ENCODE measurements around the gene IGDCC3. TPM values are rescaled to one million over a fixed set of nuclear protein-coding genes. Genes with fewer than 3 reads are reported as not detected.

The IGDCC3 gene
- total and polyA plus RNA-seq, 2 donors = 0.50 to 1.4 TPM

GRCh38 chr15:65393091-65393490, 15.3 kb upstream of the IGDCC3 start:
- no peak for DNase-seq (ENCODE audit: low read depth in 6 of 9, low spot score in 9 of 9)
- H3K9me3 ChIP-seq (ENCODE audit: control insufficient read depth in 2 of 2, insufficient read depth in 1 of 2, low read length in 1 of 2) = peaks cover 0 to 2% of the 10 kb centered on the region in 2 donors
- WGBS = 96% methylated on average over 13 of the region's 13 CpGs
- no peak overlapping the region for H3K4me3 ChIP-seq (ENCODE audit: low read length in 2 of 2)
- no peaks in the 10 kb centered on the region for H3K36me3 ChIP-seq (ENCODE audit: control insufficient read depth in 2 of 2, insufficient read depth in 2 of 2, low read length in 1 of 2)
- H3K27ac ChIP-seq (ENCODE audit: low read depth in 1 of 2, low read length in 1 of 2) = no peak overlapping the region
- peaks cover 37 to 79% of the 10 kb centered on the region in 2 donors for H3K27me3 ChIP-seq (ENCODE audit: control insufficient read depth in 2 of 2, insufficient read depth in 1 of 2, low read length in 1 of 2)
- H3K4me1 ChIP-seq (ENCODE audit: control insufficient read depth in 2 of 2, insufficient read depth in 2 of 2, low read length in 2 of 2) = no peaks in the 10 kb centered on the region

- 95% methylated on average over 2 of the region's 2 CpGs for WGBS
- no peak for DNase-seq (ENCODE audit: low read depth in 6 of 9, low spot score in 9 of 9)
- H3K4me3 ChIP-seq (ENCODE audit: low read length in 2 of 2) = no peak overlapping the region
- H3K4me1 ChIP-seq (ENCODE audit: control insufficient read depth in 2 of 2, insufficient read depth in 2 of 2, low read length in 2 of 2) = no peaks in the 10 kb centered on the region
- peaks cover 34 to 72% of the 10 kb centered on the region in 2 donors for H3K27me3 ChIP-seq (ENCODE audit: control insufficient read depth in 2 of 2, insufficient read depth in 1 of 2, low read length in 1 of 2)
- H3K27ac ChIP-seq (ENCODE audit: low read depth in 1 of 2, low read length in 1 of 2) = no peak overlapping the region
- H3K36me3 ChIP-seq (ENCODE audit: control insufficient read depth in 2 of 2, insufficient read depth in 2 of 2, low read length in 1 of 2) = no peaks in the 10 kb centered on the region
- peaks cover 0 to 2% of the 10 kb centered on the region in 2 donors for H3K9me3 ChIP-seq (ENCODE audit: control insufficient read depth in 2 of 2, insufficient read depth in 1 of 2, low read length in 1 of 2)
These were observed 14.6 kb upstream of the IGDCC3 start for GRCh38 chr15:65392368-65392767.

GRCh38 chr15:65391732-65392131, 13.9 kb upstream of the IGDCC3 start:
- Histone ChIP-seq H3K36me3 (ENCODE audit: control insufficient read depth in 2 of 2, insufficient read depth in 2 of 2, low read length in 1 of 2) (no peaks in the 10 kb centered on the region), H3K9me3 (ENCODE audit: control insufficient read depth in 2 of 2, insufficient read depth in 1 of 2, low read length in 1 of 2) (peaks cover 0 to 2% of the 10 kb centered on the region in 2 donors), H3K27ac (ENCODE audit: low read depth in 1 of 2, low read length in 1 of 2) (no peak overlapping the region), H3K4me3 (ENCODE audit: low read length in 2 of 2) (no peak overlapping the region), H3K27me3 (ENCODE audit: control insufficient read depth in 2 of 2, insufficient read depth in 1 of 2, low read length in 1 of 2) (peaks cover 27 to 65% of the 10 kb centered on the region in 2 donors), H3K4me1 (ENCODE audit: control insufficient read depth in 2 of 2, insufficient read depth in 2 of 2, low read length in 2 of 2) (no peaks in the 10 kb centered on the region)
- DNase-seq (ENCODE audit: low read depth in 6 of 9, low spot score in 9 of 9) = no peak
- 96% methylated on average over 10 of the region's 10 CpGs for WGBS

GRCh38 chr15:65390447-65390846, 12.6 kb upstream of the IGDCC3 start:
- Histone ChIP-seq H3K9me3 (ENCODE audit: control insufficient read depth in 2 of 2, insufficient read depth in 1 of 2, low read length in 1 of 2) (no peaks in the 10 kb centered on the region), H3K27me3 (ENCODE audit: control insufficient read depth in 2 of 2, insufficient read depth in 1 of 2, low read length in 1 of 2) (peaks cover 14 to 59% of the 10 kb centered on the region in 2 donors), H3K36me3 (ENCODE audit: control insufficient read depth in 2 of 2, insufficient read depth in 2 of 2, low read length in 1 of 2) (no peaks in the 10 kb centered on the region), H3K4me1 (ENCODE audit: control insufficient read depth in 2 of 2, insufficient read depth in 2 of 2, low read length in 2 of 2) (peaks cover under 1% of the 10 kb centered on the region in 2 donors), H3K4me3 (ENCODE audit: low read length in 2 of 2) (no peak overlapping the region), H3K27ac (ENCODE audit: low read depth in 1 of 2, low read length in 1 of 2) (no peak overlapping the region)
- 98% methylated on average over 1 of the region's 1 CpG for WGBS
- DNase-seq (ENCODE audit: low read depth in 6 of 9, low spot score in 9 of 9) = no peak

GRCh38 chr15:65389226-65389625, 11.4 kb upstream of the IGDCC3 start:
- peaks cover 8 to 59% of the 10 kb centered on the region in 2 donors for H3K27me3 ChIP-seq (ENCODE audit: control insufficient read depth in 2 of 2, insufficient read depth in 1 of 2, low read length in 1 of 2)

GRCh38 chr15:65388306-65389080, 10.7 kb upstream of the IGDCC3 start:
- no peak overlapping the region for H3K4me3 ChIP-seq (ENCODE audit: low read length in 2 of 2)
- no peaks in the 10 kb centered on the region for H3K36me3 ChIP-seq (ENCODE audit: control insufficient read depth in 2 of 2, insufficient read depth in 2 of 2, low read length in 1 of 2)
- DNase-seq (ENCODE audit: low read depth in 6 of 9, low spot score in 9 of 9) = no peak
- peaks cover 8 to 59% of the 10 kb centered on the region in 2 donors for H3K27me3 ChIP-seq (ENCODE audit: control insufficient read depth in 2 of 2, insufficient read depth in 1 of 2, low read length in 1 of 2)
- no peaks in the 10 kb centered on the region for H3K9me3 ChIP-seq (ENCODE audit: control insufficient read depth in 2 of 2, insufficient read depth in 1 of 2, low read length in 1 of 2)
- 93% methylated on average over 17 of the region's 17 CpGs for WGBS
- H3K4me1 ChIP-seq (ENCODE audit: control insufficient read depth in 2 of 2, insufficient read depth in 2 of 2, low read length in 2 of 2) = peaks cover 6 to 9% of the 10 kb centered on the region in 2 donors
- H3K27ac ChIP-seq (ENCODE audit: low read depth in 1 of 2, low read length in 1 of 2) = no peak overlapping the region

More at GRCh38 chr15:65389226-65389625, 11.4 kb upstream of the IGDCC3 start:
- Histone ChIP-seq H3K4me1 (ENCODE audit: control insufficient read depth in 2 of 2, insufficient read depth in 2 of 2, low read length in 2 of 2) (peaks cover 6 to 9% of the 10 kb centered on the region in 2 donors), H3K27ac (ENCODE audit: low read depth in 1 of 2, low read length in 1 of 2) (no peak overlapping the region), H3K4me3 (ENCODE audit: low read length in 2 of 2) (no peak overlapping the region), H3K36me3 (ENCODE audit: control insufficient read depth in 2 of 2, insufficient read depth in 2 of 2, low read length in 1 of 2) (no peaks in the 10 kb centered on the region), H3K9me3 (ENCODE audit: control insufficient read depth in 2 of 2, insufficient read depth in 1 of 2, low read length in 1 of 2) (no peaks in the 10 kb centered on the region)
- WGBS = 91% methylated on average over 10 of the region's 10 CpGs
- no peak for DNase-seq (ENCODE audit: low read depth in 6 of 9, low spot score in 9 of 9)

- WGBS = 98% methylated on average over 6 of the region's 6 CpGs
- Histone ChIP-seq H3K36me3 (ENCODE audit: control insufficient read depth in 2 of 2, insufficient read depth in 2 of 2, low read length in 1 of 2) (no peaks in the 10 kb centered on the region), H3K27me3 (ENCODE audit: control insufficient read depth in 2 of 2, insufficient read depth in 1 of 2, low read length in 1 of 2) (peaks cover 6 to 62% of the 10 kb centered on the region in 2 donors), H3K9me3 (ENCODE audit: control insufficient read depth in 2 of 2, insufficient read depth in 1 of 2, low read length in 1 of 2) (no peaks in the 10 kb centered on the region), H3K4me1 (ENCODE audit: control insufficient read depth in 2 of 2, insufficient read depth in 2 of 2, low read length in 2 of 2) (peaks cover 6 to 9% of the 10 kb centered on the region in 2 donors), H3K4me3 (ENCODE audit: low read length in 2 of 2) (no peak overlapping the region), H3K27ac (ENCODE audit: low read depth in 1 of 2, low read length in 1 of 2) (no peak overlapping the region)
- no peak for DNase-seq (ENCODE audit: low read depth in 6 of 9, low spot score in 9 of 9)
These were observed 9.1 kb upstream of the IGDCC3 start for GRCh38 chr15:65386886-65387285.

GRCh38 chr15:65386376-65386775, 8.6 kb upstream of the IGDCC3 start:
- H3K27ac ChIP-seq (ENCODE audit: low read depth in 1 of 2, low read length in 1 of 2) = peak overlapping the region in 1 of 2 donors; percentile 38
- H3K36me3 ChIP-seq (ENCODE audit: control insufficient read depth in 2 of 2, insufficient read depth in 2 of 2, low read length in 1 of 2) = no peaks in the 10 kb centered on the region
- H3K9me3 ChIP-seq (ENCODE audit: control insufficient read depth in 2 of 2, insufficient read depth in 1 of 2, low read length in 1 of 2) = no peaks in the 10 kb centered on the region
- H3K27me3 ChIP-seq (ENCODE audit: control insufficient read depth in 2 of 2, insufficient read depth in 1 of 2, low read length in 1 of 2) = peaks cover 6 to 61% of the 10 kb centered on the region in 2 donors
- no peak overlapping the region for H3K4me3 ChIP-seq (ENCODE audit: low read length in 2 of 2)
- WGBS = 92% methylated on average over 6 of the region's 6 CpGs
- no peak for DNase-seq (ENCODE audit: low read depth in 6 of 9, low spot score in 9 of 9)
- H3K4me1 ChIP-seq (ENCODE audit: control insufficient read depth in 2 of 2, insufficient read depth in 2 of 2, low read length in 2 of 2) = peaks cover 6 to 9% of the 10 kb centered on the region in 2 donors

- Histone ChIP-seq H3K4me1 (ENCODE audit: control insufficient read depth in 2 of 2, insufficient read depth in 2 of 2, low read length in 2 of 2) (peaks cover 6 to 9% of the 10 kb centered on the region in 2 donors), H3K36me3 (ENCODE audit: control insufficient read depth in 2 of 2, insufficient read depth in 2 of 2, low read length in 1 of 2) (no peaks in the 10 kb centered on the region), H3K9me3 (ENCODE audit: control insufficient read depth in 2 of 2, insufficient read depth in 1 of 2, low read length in 1 of 2) (no peaks in the 10 kb centered on the region), H3K4me3 (ENCODE audit: low read length in 2 of 2) (no peak overlapping the region), H3K27me3 (ENCODE audit: control insufficient read depth in 2 of 2, insufficient read depth in 1 of 2, low read length in 1 of 2) (peaks cover 6 to 65% of the 10 kb centered on the region in 2 donors), H3K27ac (ENCODE audit: low read depth in 1 of 2, low read length in 1 of 2) (no peak overlapping the region)
- WGBS = 71% methylated on average over 10 of the region's 10 CpGs
- no peak for DNase-seq (ENCODE audit: low read depth in 6 of 9, low spot score in 9 of 9)
These were observed 8.1 kb upstream of the IGDCC3 start for GRCh38 chr15:65385870-65386258.

All from thymus (tissue), 11 donors.